ENCODE data around the gene CPLX3.

CPLX3 gene

DNA sequence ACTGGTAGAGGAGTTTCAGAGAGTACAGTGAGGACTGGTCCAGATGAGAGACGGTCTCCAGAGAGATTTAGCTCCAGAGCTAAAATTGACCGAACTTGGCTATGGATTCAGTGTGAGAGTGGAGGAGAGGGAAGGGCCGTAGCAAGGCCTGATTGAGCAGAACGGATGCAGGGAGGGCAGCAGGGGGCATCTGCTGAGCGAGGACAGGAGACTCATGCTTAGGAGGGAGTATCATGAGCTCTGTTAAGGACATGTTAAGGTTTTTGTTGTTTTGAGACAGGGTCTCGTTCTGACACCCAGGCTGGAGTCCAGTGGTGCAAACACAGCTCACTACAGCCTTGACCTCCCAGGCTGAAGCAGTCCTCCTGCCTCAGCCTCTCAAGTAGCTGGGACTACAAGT lies 21.5 kb upstream of the CPLX3 start:
- DNase-seq = no peak

DNA sequence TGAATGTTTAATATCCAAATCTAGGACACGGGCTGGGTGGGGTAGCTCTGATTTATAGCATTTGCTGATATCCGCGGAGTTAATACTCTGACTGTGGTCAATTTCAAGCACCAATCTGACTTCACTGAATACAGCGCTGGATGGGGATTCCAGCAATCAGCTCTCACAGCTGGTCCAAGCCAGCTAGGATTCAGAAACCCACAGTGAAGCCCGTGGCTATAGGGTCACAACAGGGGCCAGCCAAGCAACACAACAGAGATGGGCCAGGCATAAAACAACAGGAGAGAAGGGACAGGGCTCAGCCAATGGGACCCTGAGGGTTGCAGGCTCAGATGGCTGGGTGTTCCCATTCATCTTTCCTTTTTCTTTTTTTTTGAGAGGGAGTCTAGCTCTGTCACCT lies 19.1 kb upstream of the CPLX3 start:
- no peak for DNase-seq

GRCh38 chr15:74808078-74808839 lies 18.2 kb upstream of the CPLX3 start:
- DNase-seq = no peak

GRCh38 chr15:74808840-74809229 lies 17.6 kb upstream of the CPLX3 start:
- DNase-seq = no peak

GRCh38 chr15:74809242-74809641 lies 17.2 kb upstream of the CPLX3 start:
- DNase-seq = no peak

DNA sequence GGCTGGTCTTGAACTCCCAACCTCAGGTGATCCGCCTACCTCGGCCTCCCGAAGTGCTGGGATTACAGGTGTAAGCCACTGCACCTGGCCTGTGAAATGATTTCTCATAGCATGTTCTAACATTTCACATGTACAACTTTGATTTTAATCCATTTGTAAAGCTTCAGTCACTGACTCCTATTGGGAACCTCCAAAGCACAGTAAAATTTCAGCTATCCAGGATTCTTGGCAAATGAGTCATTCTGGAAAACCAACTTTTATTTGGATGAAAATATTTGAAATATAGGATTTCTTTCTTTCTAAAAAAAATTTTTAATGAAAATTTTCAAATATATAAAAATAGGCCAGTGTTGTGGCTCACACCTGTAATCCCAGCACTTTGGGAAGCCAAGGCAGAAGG lies 16.5 kb upstream of the CPLX3 start:
- DNase-seq = no peak

GRCh38 chr15:74812533-74812932 lies 13.9 kb upstream of the CPLX3 start, which contains the start of gene LMAN1L:
Gene LMAN1L, plus strand, starts transcription at chr15:74812835. Its CDS starts 20 bp downstream, at chr15:74812855.
- DNase-seq = no peak

DNA sequence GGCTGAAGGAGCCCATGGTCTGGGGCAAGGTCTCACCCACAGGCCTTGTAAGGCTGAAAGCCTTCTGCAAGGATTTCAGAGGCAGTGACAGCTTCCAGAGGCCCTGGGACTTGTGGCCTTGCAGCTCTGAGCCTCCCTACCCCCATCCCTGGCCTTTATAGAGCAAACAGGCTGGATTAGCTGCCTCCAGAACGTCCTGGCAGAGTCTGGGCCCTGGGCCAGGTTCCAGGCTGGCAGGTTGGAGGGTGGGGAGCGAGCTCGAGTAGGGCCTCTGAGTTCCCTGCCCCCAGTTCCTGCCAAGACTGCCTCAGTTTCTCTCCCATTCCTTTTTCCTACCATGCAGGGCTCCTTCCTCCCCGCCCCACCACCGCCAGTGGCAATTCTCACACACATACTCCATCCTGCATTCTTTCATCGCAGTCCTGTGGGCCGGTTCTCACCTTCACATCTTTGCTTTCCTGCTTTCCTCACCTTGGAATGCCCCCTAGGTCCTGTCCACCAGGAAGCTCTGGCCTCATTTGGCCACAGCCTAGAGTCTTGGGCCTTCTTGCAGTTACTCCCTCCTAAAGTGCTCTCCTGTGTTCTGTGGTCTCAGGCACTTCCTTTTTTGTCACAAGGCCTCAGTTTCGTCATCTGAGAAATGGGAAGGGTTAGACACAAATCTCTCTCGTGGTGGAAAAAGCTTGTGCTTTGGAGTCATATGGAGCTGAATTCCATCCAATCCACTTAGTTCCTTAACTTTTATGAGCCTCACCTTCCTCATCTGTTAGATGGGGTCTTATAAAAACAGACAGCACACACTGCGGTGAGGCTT lies 11.1 kb upstream of the CPLX3 start:
- DNase-seq = no peak

DNA sequence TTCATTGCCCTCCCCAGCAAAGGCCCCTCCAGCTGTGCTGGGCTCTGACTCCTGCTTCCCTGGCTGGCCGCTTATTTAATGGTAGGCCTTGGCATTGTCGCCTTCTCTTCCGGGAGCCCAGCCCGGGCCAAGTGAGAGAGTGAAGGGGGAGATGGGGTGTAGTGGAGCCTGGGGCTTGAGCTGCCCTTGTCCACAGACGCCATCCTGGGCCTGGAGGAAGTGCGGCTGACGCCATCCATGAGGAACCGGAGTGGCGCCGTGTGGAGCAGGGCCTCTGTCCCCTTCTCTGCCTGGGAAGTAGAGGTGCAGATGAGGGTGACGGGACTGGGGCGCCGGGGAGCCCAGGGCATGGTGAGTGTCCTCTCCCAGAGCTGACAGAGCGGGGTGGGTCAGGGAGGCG lies 10.5 kb upstream of the CPLX3 start:
- DNase-seq = no peak

DNA sequence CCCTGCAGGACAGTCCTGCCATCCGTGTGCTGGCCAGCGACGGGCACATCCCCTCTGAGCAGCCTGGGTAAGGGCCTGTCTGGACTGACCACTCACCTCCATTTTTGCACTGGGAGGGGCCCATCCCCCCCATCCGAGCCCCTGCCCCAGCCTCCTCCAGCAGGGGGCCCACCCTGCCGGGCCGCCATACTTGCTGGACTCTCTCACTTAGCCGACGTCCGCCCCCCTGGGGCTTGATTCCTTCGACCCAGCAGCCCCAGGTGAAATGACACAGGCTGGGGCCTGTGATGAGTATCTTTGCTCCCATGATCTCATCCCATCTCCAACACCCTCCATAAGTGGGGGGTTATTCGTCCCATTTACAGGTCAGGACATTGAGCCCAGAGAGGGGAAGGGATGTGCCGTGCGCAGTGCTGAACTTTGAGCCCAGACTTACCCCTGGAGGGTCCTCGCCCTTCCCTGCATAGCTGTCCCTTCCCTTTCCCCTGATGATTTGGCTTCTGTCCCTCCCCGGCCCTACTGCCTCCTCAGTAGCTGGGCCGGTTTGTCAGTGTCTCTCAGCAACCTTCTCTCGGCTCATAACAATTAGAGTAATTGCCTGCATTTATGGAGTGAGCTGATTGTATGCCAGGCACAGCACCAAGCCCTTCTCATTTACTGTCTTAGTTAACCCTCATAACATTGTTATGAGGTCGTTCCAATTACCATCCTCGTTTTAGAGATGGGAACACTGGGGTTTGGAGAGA lies 9.6 kb upstream of the CPLX3 start:
- DNase-seq = no peak

- DNase-seq = no peak
These were observed 9.1 kb upstream of the CPLX3 start for GRCh38 chr15:74817370-74817737.

DNA sequence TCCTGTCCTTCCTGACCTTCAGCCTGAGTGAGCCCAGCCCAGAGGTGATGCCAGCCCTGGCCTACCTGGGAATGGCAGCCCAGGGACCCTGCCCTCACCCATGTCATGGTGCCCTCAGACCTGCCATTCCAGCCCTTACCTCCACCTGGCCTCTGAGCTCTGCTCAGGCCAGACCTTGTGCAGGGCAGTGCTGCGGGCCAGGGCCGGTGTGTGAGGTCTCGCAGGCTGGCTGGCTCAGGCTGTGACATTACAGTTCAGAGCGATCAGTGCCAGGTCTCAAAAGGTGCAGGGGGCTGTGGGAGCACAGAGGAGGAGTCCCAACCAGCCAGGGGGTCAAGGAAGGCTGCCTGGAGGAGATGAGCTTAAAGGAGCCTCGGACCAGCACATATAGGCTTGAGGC lies 6.4 kb upstream of the CPLX3 start:
- no peak for DNase-seq

GRCh38 chr15:74821091-74821789 lies 5.2 kb upstream of the CPLX3 start:
- DNase-seq = no peak

DNA sequence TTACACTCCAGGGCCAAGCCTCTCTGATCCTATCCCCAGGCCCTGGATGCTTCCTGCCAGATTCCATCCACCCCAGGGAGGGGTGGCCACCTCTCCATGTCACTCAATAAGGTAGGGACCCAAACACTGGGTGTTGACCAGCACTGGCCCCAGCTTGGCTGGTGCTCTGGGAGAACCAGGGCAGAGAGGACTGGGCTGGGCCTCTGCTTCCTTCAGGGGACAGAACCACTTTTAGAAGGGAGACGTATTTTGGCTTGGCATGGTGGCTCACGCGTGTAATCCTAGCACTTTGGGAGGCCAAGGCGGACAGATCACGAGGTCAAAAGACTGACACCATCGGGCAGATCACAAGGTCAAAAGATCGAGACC lies 4.7 kb upstream of the CPLX3 start:
- no peak for DNase-seq

GRCh38 chr15:74822233-74822632 lies 4.2 kb upstream of the CPLX3 start:
- no peak for DNase-seq

GRCh38 chr15:74823324-74823723 lies 3.1 kb upstream of the CPLX3 start:
- DNase-seq = no peak

- no peak for DNase-seq
These were observed 1.5 kb upstream of the CPLX3 start for GRCh38 chr15:74824976-74825375.

DNA sequence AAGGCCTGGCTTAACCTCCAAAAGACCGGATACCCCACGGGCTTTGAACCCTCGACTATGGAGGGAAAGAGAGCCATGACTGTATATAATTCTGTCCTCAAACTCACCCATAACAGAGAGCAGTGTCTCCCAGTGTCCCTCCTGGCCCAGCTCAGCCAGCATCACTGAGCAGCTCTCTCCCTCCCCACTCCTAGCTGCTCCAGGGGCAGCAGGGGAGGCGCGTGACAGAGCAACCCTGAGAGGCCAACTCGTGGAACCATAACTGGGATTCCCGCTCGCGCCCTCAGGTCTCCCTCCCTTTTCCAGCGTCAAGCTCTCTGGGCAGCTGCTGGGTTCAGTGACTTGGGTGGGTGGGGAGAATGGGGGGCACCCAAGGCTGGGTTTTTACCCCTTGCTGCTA lies 561 bp upstream of the CPLX3 start:
- no peak for DNase-seq

- no peak for DNase-seq
These were observed 494 bp downstream of the CPLX3 start for GRCh38 chr15:74826921-74827320.

- no peak for DNase-seq
These were observed 1.2 kb downstream of the CPLX3 start for GRCh38 chr15:74827614-74828013.

- DNase-seq = no peak
These were observed 2.4 kb downstream of the CPLX3 start for GRCh38 chr15:74828835-74829234.

- no peak for DNase-seq
These were observed 3.1 kb downstream of the CPLX3 start for GRCh38 chr15:74829486-74829885.

GRCh38 chr15:74829991-74830390 lies 3.6 kb downstream of the CPLX3 start:
- no peak for DNase-seq

Measured in activated CD4-positive, alpha-beta T cell treated with anti-CD3 and anti-CD28 coated beads, Interleukin-2, amount 50 U/mL, for 1 hour (primary cell).